Smooth muscle cell (in vitro differentiated cells): ENCODE data around the gene ELMO2. TPM values are rescaled to one million over a fixed set of nuclear protein-coding genes. Genes with fewer than 3 reads are reported as not detected.

ENCODE experiments used
- DNase-seq: peaks from one replicate; lab custom pipeline; 2025; ENCODE audit not compliant: unreplicated experiment; lab: John Stamatoyannopoulos, UW
- H2AFZ ChIP-seq: fragments of 200-600 bp; sonication (generic); 2 replicates; pipeline ENCODE4 v1.6.0; 2016; ENCODE audit warnings: antibody characterized with exemption, low read depth, mild to moderate bottlenecking
- H3F3A ChIP-seq: fragments of 200-600 bp; sonication (generic); 2 replicates; pipeline ENCODE4 v1.6.0; 2017; ENCODE audit warnings: antibody characterized with exemption, low read depth
- H3K27ac ChIP-seq: fragments of 200-600 bp; sonication (generic); 2 replicates; pipeline ENCODE4 v1.5.1; 2016; ENCODE audit warnings: low read depth, mild to moderate bottlenecking
- H3K27me3 ChIP-seq: fragments of 200-600 bp; sonication (generic); 2 replicates; pipeline ENCODE4 v1.6.1; 2016; ENCODE audit warnings: low read depth, mild to moderate bottlenecking
- H3K36me3 ChIP-seq: fragments of 200-600 bp; sonication (generic); 2 replicates; pipeline ENCODE4 v1.5.1; 2016; ENCODE audit warnings: low read depth
- H3K4me1 ChIP-seq: fragments of 200-600 bp; sonication (generic); 2 replicates; pipeline ENCODE4 v1.5.1; 2016; ENCODE audit warnings: low read depth
- H3K4me2 ChIP-seq: fragments of 200-600 bp; sonication (generic); 2 replicates; pipeline ENCODE4 v1.6.0; 2016; ENCODE audit warnings: mild to moderate bottlenecking
- H3K4me3 ChIP-seq: fragments of 200-600 bp; sonication (generic); 2 replicates; pipeline ENCODE4 v1.5.1; 2016; ENCODE audit warnings: mild to moderate bottlenecking
- H3K79me2 ChIP-seq: fragments of 200-600 bp; sonication (generic); 2 replicates; pipeline ENCODE4 v1.6.0; 2016; ENCODE audit warnings: low read depth, mild to moderate bottlenecking
- H3K9ac ChIP-seq: fragments of 200-600 bp; sonication (generic); 2 replicates; pipeline ENCODE4 v1.6.0; 2016; ENCODE audit warnings: low read depth
- H3K9me3 ChIP-seq: fragments of 200-600 bp; sonication (generic); replicated peaks from 2 replicates; pipeline ENCODE4 v1.5.1; 2016; ENCODE audit warnings: low read depth
- H4K20me1 ChIP-seq: fragments of 200-600 bp; sonication (generic); 2 replicates; pipeline ENCODE4 v1.6.0; 2016; ENCODE audit warnings: low read depth
- WGBS: methylation state at CpG from one replicate; pipeline ENCODE4 v1.1.7; 2016; ENCODE audit warnings: low lambda C conversion rate; 5-methylcytosine and 5-hydroxymethylcytosine counted together
- polyA plus RNA-seq: library from polyadenylated mRNA; unstranded; fragments of >200 nt; fragmentation: Nextera tagmentation; extraction: Ambion mirVana; gene quantifications from 2 replicates; pipeline ENCODE4 v1.2.1, GENCODE V29; 2016
- total RNA-seq: library from RNA; depleted of rRNA; stranded (reverse); fragments of >200 nt; gene quantifications from 2 replicates; pipeline ENCODE4 v1.2.3, GENCODE V29; 2014
- TF ChIP-seq, protein P1 (sequence below): fragments of 200-600 bp; sonication (generic); IDR thresholded peaks from 2 replicates; pipeline ENCODE4 v1.5.1; 2017; ENCODE audit warnings: borderline replicate concordance, mild to moderate bottlenecking, antibody characterized with exemption; ENCODE audit not compliant: insufficient read depth, poor library complexity, severe bottlenecking

Gene ELMO2
- total and polyA plus RNA-seq, 2 experiments from 2014 or later: 24.9 to 33.1 TPM

DNA sequence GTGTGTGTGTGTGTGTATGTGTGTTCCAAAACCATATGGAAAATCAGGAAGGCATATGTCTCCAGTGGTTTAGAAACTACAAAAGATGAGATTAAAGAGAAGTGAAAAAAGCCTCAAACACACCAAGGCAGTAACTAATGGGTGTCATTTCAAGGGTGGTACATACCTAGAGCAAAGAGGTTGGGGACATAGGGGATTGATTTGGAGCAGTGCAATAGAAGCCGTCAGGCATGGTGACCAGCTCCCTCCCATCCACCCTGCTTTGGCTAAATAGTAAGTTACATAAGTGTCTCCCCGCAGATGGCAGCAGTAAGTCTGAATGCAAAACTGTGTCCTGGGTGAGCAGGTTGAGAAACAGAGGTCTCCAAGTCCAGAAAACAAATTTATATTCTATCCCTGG lies 10.4 kb upstream of the ELMO2 start:
- no peaks in the 10 kb centered on the region for H3K27me3 ChIP-seq
- no peaks in the 10 kb centered on the region for H3K9me3 ChIP-seq
- no peaks in the 10 kb centered on the region for H3K36me3 ChIP-seq
- TF ChIP-seq, protein P1, sequence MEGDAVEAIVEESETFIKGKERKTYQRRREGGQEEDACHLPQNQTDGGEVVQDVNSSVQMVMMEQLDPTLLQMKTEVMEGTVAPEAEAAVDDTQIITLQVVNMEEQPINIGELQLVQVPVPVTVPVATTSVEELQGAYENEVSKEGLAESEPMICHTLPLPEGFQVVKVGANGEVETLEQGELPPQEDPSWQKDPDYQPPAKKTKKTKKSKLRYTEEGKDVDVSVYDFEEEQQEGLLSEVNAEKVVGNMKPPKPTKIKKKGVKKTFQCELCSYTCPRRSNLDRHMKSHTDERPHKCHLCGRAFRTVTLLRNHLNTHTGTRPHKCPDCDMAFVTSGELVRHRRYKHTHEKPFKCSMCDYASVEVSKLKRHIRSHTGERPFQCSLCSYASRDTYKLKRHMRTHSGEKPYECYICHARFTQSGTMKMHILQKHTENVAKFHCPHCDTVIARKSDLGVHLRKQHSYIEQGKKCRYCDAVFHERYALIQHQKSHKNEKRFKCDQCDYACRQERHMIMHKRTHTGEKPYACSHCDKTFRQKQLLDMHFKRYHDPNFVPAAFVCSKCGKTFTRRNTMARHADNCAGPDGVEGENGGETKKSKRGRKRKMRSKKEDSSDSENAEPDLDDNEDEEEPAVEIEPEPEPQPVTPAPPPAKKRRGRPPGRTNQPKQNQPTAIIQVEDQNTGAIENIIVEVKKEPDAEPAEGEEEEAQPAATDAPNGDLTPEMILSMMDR: no peak
- H3K9ac ChIP-seq: no peak overlapping the region
- 84% methylated on average over 2 of the region's 2 CpGs for WGBS
- H3K27ac ChIP-seq: no peak overlapping the region
- no peaks in the 10 kb centered on the region for H3F3A ChIP-seq
- no peak overlapping the region for H2AFZ ChIP-seq
- DNase-seq: no peak
- no peaks in the 10 kb centered on the region for H3K4me1 ChIP-seq
- H3K79me2 ChIP-seq: no peaks in the 10 kb centered on the region
- no peak overlapping the region for H3K4me3 ChIP-seq
- no peak overlapping the region for H3K4me2 ChIP-seq
- no peaks in the 10 kb centered on the region for H4K20me1 ChIP-seq

DNA sequence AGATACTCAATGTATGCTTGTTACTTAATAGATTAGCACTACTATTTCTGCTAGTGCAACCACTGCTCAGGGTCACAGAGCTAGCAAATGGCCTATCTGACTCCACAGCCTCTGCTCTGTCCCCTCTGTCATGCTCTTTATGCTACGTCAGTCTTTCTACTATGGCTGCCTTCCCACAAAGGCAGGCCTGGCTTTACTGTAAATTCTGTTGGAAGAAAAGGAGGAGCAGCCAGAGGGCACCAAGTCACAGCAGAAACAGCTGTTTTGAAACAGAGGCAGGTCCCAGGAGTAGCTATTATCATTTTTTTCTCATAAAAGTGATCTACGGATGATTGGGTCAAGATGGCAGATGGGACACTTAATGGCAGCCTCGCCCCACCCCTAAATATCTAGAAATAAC lies 10.0 kb upstream of the ELMO2 start:
- Histone ChIP-seq H3K9me3 (no peaks in the 10 kb centered on the region), H3K27me3 (no peaks in the 10 kb centered on the region), H3K4me3 (no peak overlapping the region), H3K27ac (no peak overlapping the region), H2AFZ (no peak overlapping the region), H3K36me3 (no peaks in the 10 kb centered on the region), H3K79me2 (no peaks in the 10 kb centered on the region), H3F3A (no peaks in the 10 kb centered on the region), H4K20me1 (no peaks in the 10 kb centered on the region), H3K9ac (no peak overlapping the region), H3K4me2 (no peak overlapping the region), H3K4me1 (no peaks in the 10 kb centered on the region)
- DNase-seq: no peak
- WGBS: 92% methylated on average over 3 of the region's 3 CpGs
- TF ChIP-seq, protein P1: no peak

DNA sequence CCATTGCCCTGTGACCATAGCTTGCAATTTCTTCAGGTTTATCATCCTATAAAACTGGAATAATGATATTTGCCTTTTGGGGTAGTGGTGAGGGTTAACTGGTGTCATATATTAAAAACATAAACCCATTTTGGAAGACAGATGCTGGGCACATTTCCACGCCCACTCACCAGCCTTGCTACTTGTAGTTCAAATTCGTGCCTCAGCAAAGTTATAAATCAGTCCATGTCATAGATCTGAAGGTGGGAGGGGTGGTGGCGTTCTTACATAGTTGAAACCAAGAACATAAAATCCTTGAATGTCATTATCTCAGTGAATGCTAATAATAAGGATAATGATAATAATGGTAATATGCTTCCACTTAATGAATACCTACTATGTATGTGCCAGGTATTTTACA lies 9.4 kb upstream of the ELMO2 start:
- Histone ChIP-seq H3K9me3 (no peaks in the 10 kb centered on the region), H3K4me2 (no peak overlapping the region), H3K27ac (no peak overlapping the region), H3K36me3 (no peaks in the 10 kb centered on the region), H2AFZ (no peak overlapping the region), H4K20me1 (no peaks in the 10 kb centered on the region), H3F3A (no peaks in the 10 kb centered on the region), H3K27me3 (no peaks in the 10 kb centered on the region), H3K4me1 (no peaks in the 10 kb centered on the region), H3K4me3 (no peak overlapping the region), H3K9ac (no peak overlapping the region), H3K79me2 (no peaks in the 10 kb centered on the region)
- WGBS: 85% methylated on average over 3 of the region's 3 CpGs
- TF ChIP-seq, protein P1: no peak
- DNase-seq: no peak

DNA sequence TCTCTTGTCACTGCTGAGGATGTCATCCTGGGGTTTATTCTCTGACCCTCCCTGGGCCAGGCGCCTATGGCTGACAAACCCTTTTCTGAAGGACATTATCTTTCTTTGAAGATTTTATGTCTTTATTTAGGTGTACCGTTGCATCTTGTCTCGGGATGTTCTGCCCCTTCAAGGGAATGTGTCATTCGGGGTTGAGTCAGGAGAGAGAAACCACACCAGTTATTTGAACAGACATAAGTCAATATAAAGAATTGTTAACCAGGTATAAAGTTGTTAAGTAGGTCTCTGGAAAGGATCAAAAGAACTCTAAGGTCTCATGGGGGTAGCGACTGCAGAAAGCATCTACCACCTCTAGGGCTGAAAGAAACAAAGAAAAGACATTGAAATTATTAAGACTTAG lies 8.2 kb upstream of the ELMO2 start:
- H2AFZ ChIP-seq: no peak overlapping the region
- H3K36me3 ChIP-seq: no peaks in the 10 kb centered on the region
- H3K27me3 ChIP-seq: no peaks in the 10 kb centered on the region
- H4K20me1 ChIP-seq: no peaks in the 10 kb centered on the region
- no peaks in the 10 kb centered on the region for H3F3A ChIP-seq
- no peaks in the 10 kb centered on the region for H3K9me3 ChIP-seq
- 84% methylated on average over 5 of the region's 5 CpGs for WGBS
- H3K27ac ChIP-seq: no peak overlapping the region
- no peaks in the 10 kb centered on the region for H3K4me1 ChIP-seq
- no peak overlapping the region for H3K4me2 ChIP-seq
- H3K9ac ChIP-seq: no peak overlapping the region
- TF ChIP-seq, protein P1: no peak
- no peak overlapping the region for H3K4me3 ChIP-seq
- no peaks in the 10 kb centered on the region for H3K79me2 ChIP-seq
- no peak for DNase-seq
